Activated CD4-positive, alpha-beta memory T cell treated with anti-CD3 and anti-CD28 coated beads for 36 hours (primary cell): ENCODE data around the gene DENND1A. TPM values are rescaled to one million over a fixed set of nuclear protein-coding genes. Genes with fewer than 3 reads are reported as not detected.

Experiments used
- CTCF ChIA-PET: fragments of 350-600 bp; sonication (Branson Sonifier 250); formaldehyde crosslinking; loops from one replicate; lab custom pipeline; 2021; ENCODE audit warnings: antibody characterized with exemption, inconsistent platforms; lab: Charles Lee
- POLR2A ChIA-PET: fragments of 350-600 bp; sonication (Branson Sonifier 250); formaldehyde crosslinking; loops from one replicate; lab custom pipeline; 2021; ENCODE audit warnings: antibody characterized with exemption; lab: Charles Lee
- DNase-seq: peaks from one replicate; pipeline ENCODE4 v3.0.0-alpha.2; 2020
- H3K27ac Mint-ChIP-seq: one replicate; pipeline ENCODE4 v1.8.0; 2021; ENCODE audit warnings: mixed read lengths
- H3K27me3 Mint-ChIP-seq: one replicate; pipeline ENCODE4 v1.8.0; 2021; ENCODE audit warnings: mixed read lengths
- H3K36me3 Mint-ChIP-seq: one replicate; pipeline ENCODE4 v1.8.0; 2021; ENCODE audit warnings: mixed read lengths
- H3K4me1 Mint-ChIP-seq: one replicate; pipeline ENCODE4 v1.8.0; 2021; ENCODE audit warnings: low read depth, mixed read lengths
- H3K4me3 Mint-ChIP-seq: one replicate; pipeline ENCODE4 v1.8.0; 2021; ENCODE audit warnings: mild to moderate bottlenecking, mixed read lengths
- H3K9me3 Mint-ChIP-seq: one replicate; pipeline ENCODE4 v1.8.0; 2021; ENCODE audit warnings: mixed read lengths
- intact Hi-C: fragments of 100-400 bp; cut with micrococcal nuclease; formaldehyde crosslinking; loops from one replicate; pipeline ENCODE4 v1.15.1; 2023
- total RNA-seq, 2 experiments: library from RNA; stranded (reverse); gene quantifications; one replicate each; pipeline ENCODE4 v1.2.3, GENCODE V29; 2021

Gene DENND1A
- total RNA-seq, 2 experiments from 2014 or later = 17.3 to 18.0 TPM

- ChIA-PET CTCF (no interaction called here), POLR2A (no interaction called here)
- Mint-ChIP-seq H3K36me3 (no peaks in the 10 kb centered on the region), H3K27ac (no peak overlapping the region), H3K27me3 (no peaks in the 10 kb centered on the region), H3K9me3 (no peaks in the 10 kb centered on the region), H3K4me3 (no peak overlapping the region), H3K4me1 (no peaks in the 10 kb centered on the region)
- intact Hi-C loops = no loop called here
- DNase-seq = no peak
These were observed 439.2 kb downstream of the DENND1A start for GRCh38 chr9:123490688-123491087.

GRCh38 chr9:123488722-123489321 is 441.1 kb downstream of the DENND1A start:
- no peaks in the 10 kb centered on the region for H3K4me1 Mint-ChIP-seq
- H3K9me3 Mint-ChIP-seq = no peaks in the 10 kb centered on the region
- no peak overlapping the region for H3K27ac Mint-ChIP-seq
- DNase-seq = no peak
- ChIA-PET POLR2A (no interaction called here), CTCF (no interaction called here)
- intact Hi-C loops = no loop called here
- no peaks in the 10 kb centered on the region for H3K36me3 Mint-ChIP-seq
- H3K4me3 Mint-ChIP-seq = no peak overlapping the region
- no peaks in the 10 kb centered on the region for H3K27me3 Mint-ChIP-seq

- DNase-seq = no peak
- Mint-ChIP-seq H3K4me3 (no peak overlapping the region), H3K9me3 (no peaks in the 10 kb centered on the region), H3K4me1 (no peaks in the 10 kb centered on the region), H3K36me3 (no peaks in the 10 kb centered on the region), H3K27me3 (no peaks in the 10 kb centered on the region), H3K27ac (no peak overlapping the region)
- ChIA-PET CTCF (no interaction called here), POLR2A (no interaction called here)
- intact Hi-C loops = no loop called here
These were observed 441.9 kb downstream of the DENND1A start for GRCh38 chr9:123487944-123488548.

- ChIA-PET POLR2A (no interaction called here), CTCF (no interaction called here)
These were observed 443.5 kb downstream of the DENND1A start for GRCh38 chr9:123486431-123486830.

GRCh38 chr9:123485216-123485615 is 444.7 kb downstream of the DENND1A start:
- Mint-ChIP-seq H3K36me3 (no peaks in the 10 kb centered on the region), H3K4me3 (no peak overlapping the region), H3K4me1 (no peaks in the 10 kb centered on the region), H3K27me3 (no peaks in the 10 kb centered on the region), H3K9me3 (no peaks in the 10 kb centered on the region), H3K27ac (no peak overlapping the region)
- intact Hi-C loops = no loop called here
- ChIA-PET CTCF (no interaction called here), POLR2A (no interaction called here)
- no peak for DNase-seq

More at GRCh38 chr9:123486431-123486830, 443.5 kb downstream of the DENND1A start:
- no peaks in the 10 kb centered on the region for H3K4me1 Mint-ChIP-seq
- no peak for DNase-seq
- H3K36me3 Mint-ChIP-seq = no peaks in the 10 kb centered on the region
- intact Hi-C loops = no loop called here
- no peak overlapping the region for H3K4me3 Mint-ChIP-seq
- H3K27ac Mint-ChIP-seq = no peak overlapping the region
- H3K9me3 Mint-ChIP-seq = no peaks in the 10 kb centered on the region
- no peaks in the 10 kb centered on the region for H3K27me3 Mint-ChIP-seq

- no peaks in the 10 kb centered on the region for H3K27me3 Mint-ChIP-seq
- no peaks in the 10 kb centered on the region for H3K4me1 Mint-ChIP-seq
- no peaks in the 10 kb centered on the region for H3K36me3 Mint-ChIP-seq
- no peak overlapping the region for H3K4me3 Mint-ChIP-seq
- DNase-seq = no peak
- no peak overlapping the region for H3K27ac Mint-ChIP-seq
- intact Hi-C loops = no loop called here
- CTCF ChIA-PET = no interaction called here
- POLR2A ChIA-PET = no interaction called here
- no peaks in the 10 kb centered on the region for H3K9me3 Mint-ChIP-seq
These were observed 445.8 kb downstream of the DENND1A start for GRCh38 chr9:123484130-123484529.

GRCh38 chr9:123483191-123483803 is 446.6 kb downstream of the DENND1A start:
- Mint-ChIP-seq H3K27ac (no peak overlapping the region), H3K36me3 (no peaks in the 10 kb centered on the region)

GRCh38 chr9:123482295-123482968 is 447.5 kb downstream of the DENND1A start:
- Mint-ChIP-seq H3K9me3 (no peaks in the 10 kb centered on the region), H3K4me1 (no peaks in the 10 kb centered on the region), H3K36me3 (no peaks in the 10 kb centered on the region), H3K27me3 (no peaks in the 10 kb centered on the region), H3K4me3 (no peak overlapping the region), H3K27ac (no peak overlapping the region)
- POLR2A ChIA-PET = no interaction called here
- DNase-seq = no peak
- intact Hi-C loops = no loop called here
- CTCF ChIA-PET = no interaction called here

More at GRCh38 chr9:123483191-123483803, 446.6 kb downstream of the DENND1A start:
- no peak overlapping the region for H3K4me3 Mint-ChIP-seq
- DNase-seq = no peak
- H3K4me1 Mint-ChIP-seq = no peaks in the 10 kb centered on the region
- POLR2A ChIA-PET = no interaction called here
- no peaks in the 10 kb centered on the region for H3K27me3 Mint-ChIP-seq
- intact Hi-C loops = no loop called here
- no peaks in the 10 kb centered on the region for H3K9me3 Mint-ChIP-seq
- CTCF ChIA-PET = no interaction called here

GRCh38 chr9:123481209-123481865 is 448.6 kb downstream of the DENND1A start:
- POLR2A ChIA-PET = interaction anchor here (0.6 kb wide), 1 partner anchor 22 kb away, joined by 4 read pairs; no protein-coding TSS in a partner anchor
- H3K4me1 Mint-ChIP-seq = no peaks in the 10 kb centered on the region
- no peak overlapping the region for H3K4me3 Mint-ChIP-seq
- no peaks in the 10 kb centered on the region for H3K36me3 Mint-ChIP-seq
- no peaks in the 10 kb centered on the region for H3K27me3 Mint-ChIP-seq
- no peaks in the 10 kb centered on the region for H3K9me3 Mint-ChIP-seq
- CTCF ChIA-PET = no interaction called here
- DNase-seq = no peak
- H3K27ac Mint-ChIP-seq = no peak overlapping the region
- intact Hi-C loops = no loop called here

- CTCF ChIA-PET = no interaction called here
- no peak overlapping the region for H3K4me3 Mint-ChIP-seq
- intact Hi-C loops = no loop called here
- H3K9me3 Mint-ChIP-seq = no peaks in the 10 kb centered on the region
- H3K36me3 Mint-ChIP-seq = no peaks in the 10 kb centered on the region
- H3K27ac Mint-ChIP-seq = no peak overlapping the region
- POLR2A ChIA-PET = no interaction called here
- no peaks in the 10 kb centered on the region for H3K27me3 Mint-ChIP-seq
- H3K4me1 Mint-ChIP-seq = no peaks in the 10 kb centered on the region
- DNase-seq = no peak
These were observed 449.1 kb downstream of the DENND1A start for GRCh38 chr9:123480791-123481190.

- ChIA-PET POLR2A (no interaction called here), CTCF (no interaction called here)
- intact Hi-C loops = no loop called here
- Mint-ChIP-seq H3K27me3 (no peaks in the 10 kb centered on the region), H3K9me3 (no peaks in the 10 kb centered on the region), H3K4me1 (no peaks in the 10 kb centered on the region), H3K27ac (no peak overlapping the region), H3K36me3 (no peaks in the 10 kb centered on the region), H3K4me3 (no peak overlapping the region)
- no peak for DNase-seq
These were observed 449.8 kb downstream of the DENND1A start for GRCh38 chr9:123480096-123480495.

GRCh38 chr9:123478967-123479602 is 450.8 kb downstream of the DENND1A start:
- POLR2A ChIA-PET = no interaction called here
- DNase-seq = no peak
- no peaks in the 10 kb centered on the region for H3K27me3 Mint-ChIP-seq
- no peaks in the 10 kb centered on the region for H3K9me3 Mint-ChIP-seq
- H3K4me1 Mint-ChIP-seq = no peaks in the 10 kb centered on the region
- intact Hi-C loops = no loop called here
- no peak overlapping the region for H3K4me3 Mint-ChIP-seq
- H3K36me3 Mint-ChIP-seq = no peaks in the 10 kb centered on the region
- no peak overlapping the region for H3K27ac Mint-ChIP-seq
- CTCF ChIA-PET = no interaction called here
